ENCODE measurements around the gene RXRB. TPM values are rescaled to one million over a fixed set of nuclear protein-coding genes. Genes with fewer than 3 reads are reported as not detected.

RXRB gene
- polyA plus RNA-seq, 3 donors, result 4.5 to 74.5 (median 5.1) TPM

- H3K27ac Mint-ChIP-seq, result peak overlapping the region in 1 of 7 donors; percentile 10
Observed at GRCh38 chr6:33213989-33214335, 13.5 kb upstream of the RXRB start.

More at GRCh38 chr6:33213989-33214335, 13.5 kb upstream of the RXRB start:
- H2AFZ ChIP-seq (ENCODE audit: insufficient read depth, low read depth, low read length, poor library complexity, severe bottlenecking), result peak overlapping the region; percentile 32
- no peak overlapping the region for H3K27ac ChIP-seq (ENCODE audit: low read depth in 1 of 2, low read length in 2 of 2)
- intact Hi-C loops (cut with micrococcal nuclease), result loop anchor here in 1 of 2 donors (5.0 kb wide), 1 partner anchor 33 kb away; no protein-coding TSS in a partner anchor
- DNase-seq, result no peak
- Mint-ChIP-seq H3K9me3 (peaks cover 0 to 7% (median 0%) of the 10 kb centered on the region in 7 donors), H3K4me1 (peaks cover 24% of the 10 kb centered on the region), H3K4me3 (peak overlapping the region in 1 of 2 donors; percentile 87), H3K27me3 (ENCODE audit: low read depth in 3 of 3) (peaks cover 26 to 35% (median 30%) of the 10 kb centered on the region in 3 donors), H3K36me3 (peaks cover 23 to 29% of the 10 kb centered on the region in 2 donors)
- H4K20me1 ChIP-seq (ENCODE audit: insufficient read depth, low read length), result no peaks in the 10 kb centered on the region
- H3K4me1 ChIP-seq (ENCODE audit: control insufficient read depth in 1 of 2, insufficient read depth in 2 of 2, low read length in 2 of 2), result peaks cover 16 to 19% of the 10 kb centered on the region in 2 donors
- TF ChIP-seq CTCF (IDR thresholded peaks at IDR 0.05), result no peak
- H3K36me3 ChIP-seq (replicated peaks in 1 of 2; ENCODE audit: control insufficient read depth in 1 of 2, insufficient read depth in 2 of 2, low read length in 2 of 2), result peaks cover 10 to 29% of the 10 kb centered on the region in 2 donors
- H3K9ac ChIP-seq (ENCODE audit: insufficient read depth, low read length, poor library complexity, severe bottlenecking), result no peak overlapping the region
- WGBS (ENCODE audit: insufficient coverage), result 7% methylated on average over 7 of the region's 9 CpGs
- H3K4me2 ChIP-seq (replicated peaks; ENCODE audit: extremely low read depth, low read length, poor library complexity, severe bottlenecking), result peak overlapping the region; percentile 53
- no peaks in the 10 kb centered on the region for H3K79me2 ChIP-seq (ENCODE audit: insufficient read depth, low read length)
- no peaks in the 10 kb centered on the region for H3K9me3 ChIP-seq (replicated peaks in 1 of 2; ENCODE audit: control insufficient read depth in 1 of 2, insufficient read depth in 1 of 2, low read length in 2 of 2)
- no peak overlapping the region for H3K4me3 ChIP-seq (replicated peaks in 1 of 3; ENCODE audit: low read depth in 2 of 3, low read length in 3 of 3)
- peaks cover 10 to 28% of the 10 kb centered on the region in 2 donors for H3K27me3 ChIP-seq (ENCODE audit: control insufficient read depth in 2 of 2, insufficient read depth in 2 of 2, low read length in 2 of 2)
